Mesangial cell (primary cell): ENCODE measurements around the gene UCHL1. TPM values are rescaled to one million over a fixed set of nuclear protein-coding genes. Genes with fewer than 3 reads are reported as not detected.

Experiments used
- total RNA-seq: library from RNA; depleted of rRNA; stranded (reverse); fragments of >200 nt; gene quantifications from 2 replicates; pipeline ENCODE4 v1.2.3, GENCODE V29; 2015

The UCHL1 gene
- total RNA-seq = 675 and 875 TPM in 2 replicates

GRCh38 chr4:41256740-41257256 is at the start of gene UCHL1:
Gene UCHL1, plus strand, starts transcription at chr4:41256928. Its CDS starts 49 bp downstream, at chr4:41256977.

GRCh38 chr4:41214136-41214824 is 42.4 kb upstream of the UCHL1 start, which contains the start of gene APBB2:
Gene APBB2, minus strand, starts transcription at chr4:41214542. Its CDS starts 181,288 bp downstream, at chr4:41033254.

Other genes with a start within 250 kb of the UCHL1 start
- 63.2 and 85.3 TPM in 2 replicates for gene APBB2, start 42.4 kb upstream of the UCHL1 start, total RNA-seq